NT2/D1 (cell line): ENCODE data around the gene EPHB4.
"Not testable (repeated sequence)": the region's sequence is repeated elsewhere in the genome, so short reads cannot be mapped to it uniquely, and the experiment has no call there.

Source experiments
- DNase-seq: peaks from one replicate; pipeline ENCODE4 v3.0.0-alpha.2; 2011; ENCODE audit warnings: low read depth, low spot score
- H3K27me3 ChIP-seq: 2 replicates; pipeline ENCODE4 v1.6.0; 2011; ENCODE audit warnings: mild to moderate bottlenecking; ENCODE audit not compliant: insufficient read length, insufficient read depth
- H3K36me3 ChIP-seq: 2 replicates; pipeline ENCODE4 v1.6.1; 2011; ENCODE audit warnings: mild to moderate bottlenecking, low read length, mixed read lengths; ENCODE audit not compliant: insufficient read depth, insufficient read length
- H3K4me1 ChIP-seq: 2 replicates; pipeline ENCODE4 v1.5.1; 2011; ENCODE audit not compliant: insufficient read depth, insufficient read length
- H3K4me3 ChIP-seq: 2 replicates; pipeline ENCODE4 v1.5.1; 2011; ENCODE audit warnings: low read depth; ENCODE audit not compliant: insufficient read length
- H3K9ac ChIP-seq: 2 replicates; pipeline ENCODE4 v1.6.0; 2011; ENCODE audit warnings: low read depth; ENCODE audit not compliant: insufficient read length
- H3K9me3 ChIP-seq: 2 replicates; pipeline ENCODE4 v1.5.1; 2011; ENCODE audit warnings: mild to moderate bottlenecking, low read length; ENCODE audit not compliant: insufficient read depth
- SUZ12 ChIP-seq: IDR thresholded peaks from 2 replicates; pipeline ENCODE4 v1.6.1; 2011; ENCODE audit not compliant: insufficient read length, insufficient read depth; ENCODE audit errors: extremely low read depth
- YY1 ChIP-seq: IDR thresholded peaks from 2 replicates; pipeline ENCODE4 v1.6.1; 2011; ENCODE audit not compliant: insufficient read length, insufficient read depth
- ZNF274 ChIP-seq: IDR thresholded peaks from 2 replicates; pipeline ENCODE4 v1.6.1; 2011; ENCODE audit warnings: mild to moderate bottlenecking, low read depth, low read length

EPHB4 gene

DNA sequence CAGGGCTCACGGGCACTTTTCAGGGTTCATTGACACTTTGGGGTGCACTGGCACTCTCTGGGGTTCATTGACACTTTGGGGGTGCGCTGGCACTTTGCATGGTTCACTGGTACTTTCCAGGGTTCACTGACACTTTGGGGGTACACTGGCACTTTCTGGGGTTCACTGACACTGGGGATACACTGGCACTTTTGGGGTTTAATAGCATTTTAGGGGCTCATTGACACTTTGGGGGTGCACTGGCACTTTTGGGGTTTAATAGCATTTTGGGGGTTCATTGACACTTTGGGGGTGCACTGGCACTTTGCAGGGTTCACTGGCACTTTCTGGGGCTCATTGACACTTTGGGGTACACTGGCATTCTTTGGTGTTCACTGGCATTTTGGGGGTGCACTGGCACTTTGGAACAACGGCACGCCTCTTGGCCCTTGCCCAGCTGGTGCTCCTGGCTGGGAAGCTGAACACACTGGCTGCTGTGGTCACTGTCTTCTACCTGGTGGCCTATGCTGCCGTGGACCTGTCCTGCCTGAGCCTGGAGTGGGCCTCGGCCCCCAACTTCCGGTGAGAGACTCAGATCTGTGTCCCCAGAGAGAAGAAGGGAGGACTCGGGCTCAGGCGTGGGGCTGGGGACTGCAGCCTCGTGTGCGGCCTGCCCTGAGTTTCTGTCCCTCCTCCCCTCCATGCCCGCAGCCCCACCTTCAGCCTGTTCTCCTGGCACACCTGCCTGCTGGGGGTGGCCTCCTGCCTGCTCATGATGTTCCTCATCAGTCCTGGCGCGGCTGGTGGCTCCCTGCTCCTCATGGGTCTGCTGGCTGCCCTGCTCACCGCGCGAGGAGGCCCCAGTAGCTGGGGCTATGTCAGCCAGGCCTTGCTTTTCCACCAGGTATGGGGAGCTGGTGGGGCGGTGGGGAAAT, 33.6 kb upstream of the EPHB4 start:
- Histone ChIP-seq H3K9me3 (no peaks in the 10 kb centered on the region), H3K9ac (no peak overlapping the region), H3K4me3 (no peak overlapping the region), H3K36me3 (peaks cover 39% of the 10 kb centered on the region), H3K27me3 (no peaks in the 10 kb centered on the region), H3K4me1 (peaks cover 2% of the 10 kb centered on the region)
- TF ChIP-seq YY1: no peak
- TF ChIP-seq ZNF274: no peak
- TF ChIP-seq SUZ12: no peak
- DNase-seq: no peak

DNA sequence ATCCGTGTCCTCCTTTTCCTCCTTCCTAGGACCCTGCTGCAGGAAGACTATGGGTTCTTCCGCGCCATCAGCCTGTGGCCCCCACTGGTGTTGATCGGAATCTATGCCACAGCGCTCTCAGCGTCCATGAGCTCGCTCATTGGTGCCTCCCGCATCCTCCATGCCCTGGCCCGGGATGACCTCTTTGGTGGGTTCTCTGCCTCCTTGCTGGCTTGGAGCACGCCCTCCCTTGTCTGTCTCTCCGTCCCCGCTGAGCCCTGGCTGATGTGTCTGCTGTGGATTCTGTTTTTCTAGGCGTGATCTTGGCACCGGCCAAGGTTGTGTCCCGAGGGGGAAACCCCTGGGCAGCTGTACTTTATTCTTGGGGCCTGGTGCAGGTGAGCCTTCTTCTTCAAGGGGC, 32.5 kb upstream of the EPHB4 start:
- Histone ChIP-seq H3K36me3 (peaks cover 49% of the 10 kb centered on the region), H3K27me3 (no peaks in the 10 kb centered on the region), H3K4me1 (peaks cover 2% of the 10 kb centered on the region), H3K4me3 (no peak overlapping the region), H3K9ac (no peak overlapping the region), H3K9me3 (no peaks in the 10 kb centered on the region)
- TF ChIP-seq ZNF274: no peak
- no peak for TF ChIP-seq YY1
- TF ChIP-seq SUZ12: no peak
- no peak for DNase-seq

DNA sequence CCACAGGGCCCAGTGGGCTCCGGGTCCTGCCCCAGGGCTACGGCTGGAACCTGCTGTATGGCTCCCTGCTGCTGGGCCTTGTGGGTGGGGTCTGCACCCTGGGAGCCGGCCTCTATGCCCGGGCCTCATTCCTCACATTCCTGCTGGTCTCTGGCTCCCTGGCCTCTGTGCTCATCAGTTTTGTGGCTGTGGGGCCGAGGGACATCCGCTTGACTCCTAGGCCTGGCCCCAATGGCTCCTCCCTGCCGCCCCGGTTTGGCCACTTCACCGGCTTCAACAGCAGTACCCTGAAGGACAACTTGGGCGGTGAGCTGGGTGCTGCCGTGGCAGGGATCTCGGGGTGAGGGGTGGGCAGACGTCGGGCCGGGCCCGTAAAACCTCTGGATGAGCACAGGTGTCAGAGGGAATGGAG, 29.6 kb upstream of the EPHB4 start:
- no peaks in the 10 kb centered on the region for H3K9me3 ChIP-seq
- TF ChIP-seq YY1 (no peak), ZNF274 (no peak), SUZ12 (no peak)
- H3K9ac ChIP-seq: no peak overlapping the region
- H3K36me3 ChIP-seq: peaks cover 37% of the 10 kb centered on the region
- no peak overlapping the region for H3K4me3 ChIP-seq
- no peak for DNase-seq
- H3K27me3 ChIP-seq: no peaks in the 10 kb centered on the region
- peaks cover 2% of the 10 kb centered on the region for H3K4me1 ChIP-seq

DNA sequence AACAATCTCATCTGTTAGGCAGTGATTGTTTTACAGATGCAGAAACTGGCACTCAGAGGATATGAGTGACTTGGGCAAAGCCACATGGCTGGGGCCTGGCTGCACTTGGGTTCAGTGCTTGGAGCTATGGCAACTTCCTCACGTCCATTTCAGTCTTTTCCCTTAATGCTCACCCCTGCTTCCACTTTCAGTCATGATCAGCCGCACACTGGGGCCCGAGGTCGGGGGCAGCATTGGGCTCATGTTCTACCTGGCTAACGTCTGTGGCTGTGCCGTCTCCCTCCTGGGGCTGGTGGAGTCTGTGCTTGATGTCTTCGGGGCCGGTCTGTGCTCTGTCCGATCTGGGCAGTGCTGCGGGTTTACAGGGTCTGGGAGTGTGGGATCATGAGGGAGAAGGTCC, 28.2 kb upstream of the EPHB4 start:
- H3K36me3 ChIP-seq: peaks cover 23% of the 10 kb centered on the region

DNA sequence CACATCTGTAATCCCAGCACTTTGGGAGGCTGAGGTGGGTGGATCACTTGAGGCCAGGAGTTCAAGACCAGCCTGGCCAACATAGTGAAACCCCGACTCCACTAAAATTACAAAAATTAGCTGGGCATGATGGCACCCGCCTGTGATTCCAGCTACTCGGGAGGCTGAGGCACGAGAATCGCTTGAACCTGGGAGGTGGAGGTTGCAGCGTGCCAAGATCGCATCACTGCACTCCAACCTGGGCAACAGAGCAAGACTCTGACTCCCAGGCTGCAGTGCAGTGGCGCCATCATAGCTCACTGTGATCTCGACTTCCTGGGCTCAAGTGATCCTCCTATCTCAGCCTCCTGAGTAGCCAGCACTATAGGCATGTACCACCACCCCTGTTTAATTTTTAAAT, 27.6 kb upstream of the EPHB4 start:
- DNase-seq, H3K4me3 ChIP-seq, H3K9me3 ChIP-seq, H3K9ac ChIP-seq, H3K4me1 ChIP-seq, H3K27me3 ChIP-seq: not testable (repeated sequence)
- H3K36me3 ChIP-seq: peaks cover 17% of the 10 kb centered on the region

More for the DNA sequence above, 28.2 kb upstream of the EPHB4 start:
- Histone ChIP-seq H3K4me3 (no peak overlapping the region), H3K4me1 (peaks cover 2% of the 10 kb centered on the region), H3K9ac (no peak overlapping the region), H3K9me3 (no peaks in the 10 kb centered on the region), H3K27me3 (no peaks in the 10 kb centered on the region)
- no peak for TF ChIP-seq SUZ12
- DNase-seq: no peak

DNA sequence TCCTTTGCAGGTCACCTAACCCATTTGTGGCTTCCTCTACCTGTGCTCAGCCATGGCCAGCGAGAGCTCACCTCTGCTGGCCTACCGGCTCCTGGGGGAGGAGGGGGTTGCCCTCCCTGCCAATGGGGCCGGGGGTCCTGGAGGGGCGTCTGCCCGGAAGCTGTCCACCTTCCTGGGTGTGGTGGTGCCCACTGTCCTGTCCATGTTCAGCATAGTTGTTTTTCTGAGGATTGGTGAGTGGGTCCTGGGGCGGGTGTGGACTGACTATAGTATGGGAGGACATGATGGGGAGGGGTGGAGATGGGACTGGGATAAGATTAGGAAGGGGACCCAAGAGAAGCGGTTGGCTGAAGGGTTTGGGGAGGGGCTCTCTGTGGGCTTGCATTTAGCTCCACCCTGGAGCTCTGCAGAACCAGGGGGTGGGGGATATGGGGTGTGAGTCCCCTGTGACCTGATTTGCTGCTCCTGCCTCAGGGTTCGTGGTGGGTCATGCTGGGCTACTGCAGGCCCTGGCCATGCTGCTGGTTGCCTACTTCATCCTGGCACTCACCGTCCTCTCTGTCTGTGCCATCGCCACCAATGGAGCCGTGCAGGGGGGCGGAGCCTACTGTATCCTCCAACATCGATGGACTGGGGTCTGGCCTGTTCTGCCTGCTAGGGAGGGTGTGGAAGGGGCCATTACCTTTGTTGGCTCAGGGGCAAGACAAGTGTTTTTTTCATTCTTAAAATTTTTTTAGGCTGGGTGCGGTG, 27.0 kb upstream of the EPHB4 start:
- no peaks in the 10 kb centered on the region for H3K27me3 ChIP-seq
- H3K9me3 ChIP-seq: no peaks in the 10 kb centered on the region
- TF ChIP-seq YY1: no peak
- TF ChIP-seq SUZ12: no peak
- TF ChIP-seq ZNF274: no peak
- peaks cover 13% of the 10 kb centered on the region for H3K36me3 ChIP-seq
- H3K4me3 ChIP-seq: no peak overlapping the region
- no peak for DNase-seq
- H3K9ac ChIP-seq: no peak overlapping the region
- peaks cover 2% of the 10 kb centered on the region for H3K4me1 ChIP-seq

DNA sequence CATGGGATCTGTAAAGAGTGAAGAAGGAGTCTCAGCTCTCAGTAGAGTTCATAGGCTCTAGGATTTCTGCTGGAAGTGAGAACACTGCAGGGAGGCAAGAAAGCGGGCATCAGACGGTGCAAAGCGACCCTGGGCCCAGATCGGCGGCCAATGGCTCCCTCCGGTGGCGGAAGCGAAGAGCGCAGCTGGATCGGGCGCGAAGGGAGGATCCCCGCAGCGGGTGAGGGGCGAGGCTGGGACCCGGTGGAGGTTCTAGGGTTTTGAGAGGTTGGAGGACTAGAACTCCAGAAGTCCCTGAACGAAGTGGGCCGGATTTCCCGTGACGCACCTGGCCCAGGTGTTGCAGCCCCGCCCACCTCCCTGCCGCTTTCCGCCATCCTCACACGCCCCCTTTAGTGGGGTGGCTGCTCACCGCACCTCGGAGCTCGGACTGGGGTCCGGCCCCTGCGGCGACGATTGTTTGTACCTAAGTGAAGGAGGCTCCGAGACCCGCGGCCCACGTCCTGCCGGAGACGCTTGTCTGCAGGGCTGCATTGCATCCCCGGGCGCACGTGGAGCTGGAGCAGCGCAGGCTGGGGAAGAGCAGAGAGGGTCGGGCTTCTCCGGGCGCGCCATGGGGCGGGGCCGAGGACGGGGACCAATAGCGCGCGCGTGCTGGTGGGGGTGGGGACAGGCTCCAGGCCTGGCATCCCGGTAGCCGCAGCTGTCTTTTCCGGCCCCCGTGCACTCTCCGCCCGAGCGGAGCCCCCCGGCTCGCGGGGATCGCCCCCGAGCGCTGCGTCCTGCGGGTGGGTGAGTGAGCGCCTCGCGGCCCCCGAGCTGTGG, 24.9 kb upstream of the EPHB4 start, which contains the start of gene SLC12A9:
Gene SLC12A9 (plus strand): TSS at position 666 of the 825 bp plus-strand sequence. CDS start 1,485 bp downstream, outside the sequence.
- H3K9me3 ChIP-seq: no peaks in the 10 kb centered on the region
- peak; percentile 85 for DNase-seq
- peaks cover 2% of the 10 kb centered on the region for H3K4me1 ChIP-seq
- H3K9ac ChIP-seq: peak within 1 kb of the TSS; percentile 82
- peak within 1 kb of the TSS; percentile 72 for H3K4me3 ChIP-seq
- TF ChIP-seq YY1: no peak
- TF ChIP-seq ZNF274: no peak
- TF ChIP-seq SUZ12: no peak
- H3K36me3 ChIP-seq: peaks cover 15% of the 10 kb centered on the region
- H3K27me3 ChIP-seq: no peaks in the 10 kb centered on the region
